Suppressor macrophage treated with lipopolysaccharide for 4 hours (primary cell): Measurements from ENCODE around the gene SLC35D2.
A peak's percentile ranks its signal among the peaks of the same experiment; 100 is the strongest.
"Not testable (repeated sequence)": the region's sequence is repeated elsewhere in the genome, so short reads cannot be mapped to it uniquely, and the experiment has no call there.

Experiments
- DNase-seq: peaks from one replicate; pipeline ENCODE4 v3.0.0-alpha.2; 2020

SLC35D2 gene

GRCh38 chr9:96350866-96351265, 32.6 kb downstream of the SLC35D2 start:
- no peak for DNase-seq

- DNase-seq: no peak
Measured at GRCh38 chr9:96348261-96348660, 35.2 kb downstream of the SLC35D2 start.

GRCh38 chr9:96345551-96345950, 38.0 kb downstream of the SLC35D2 start:
- no peak for DNase-seq

GRCh38 chr9:96344458-96345180, 38.9 kb downstream of the SLC35D2 start:
- peak; percentile 54 for DNase-seq

GRCh38 chr9:96343515-96344360, 39.8 kb downstream of the SLC35D2 start:
- DNase-seq: no peak

- DNase-seq: no peak
Measured at GRCh38 chr9:96342571-96343245, 40.8 kb downstream of the SLC35D2 start.

- DNase-seq: no peak
Measured at GRCh38 chr9:96340707-96341106, 42.8 kb downstream of the SLC35D2 start.

- DNase-seq: no peak
Measured at GRCh38 chr9:96338299-96338698, 45.2 kb downstream of the SLC35D2 start.

GRCh38 chr9:96333958-96334357, 49.6 kb downstream of the SLC35D2 start:
- no peak for DNase-seq

GRCh38 chr9:96331236-96331947, 52.1 kb downstream of the SLC35D2 start:
- no peak for DNase-seq

- DNase-seq: peak; percentile 77
Measured at GRCh38 chr9:96327694-96328352, 55.7 kb downstream of the SLC35D2 start.

GRCh38 chr9:96323169-96323568, 60.3 kb downstream of the SLC35D2 start:
- no peak for DNase-seq

- DNase-seq: not testable (repeated sequence)
Measured at GRCh38 chr9:96322736-96323135, 60.8 kb downstream of the SLC35D2 start.

- not testable (repeated sequence) for DNase-seq
Measured at GRCh38 chr9:96322210-96322609, 61.3 kb downstream of the SLC35D2 start.

GRCh38 chr9:96321515-96321914, 62.0 kb downstream of the SLC35D2 start:
- no peak for DNase-seq

GRCh38 chr9:96320749-96321280, 62.7 kb downstream of the SLC35D2 start:
- DNase-seq: no peak

- DNase-seq: peak; percentile 73
Measured at GRCh38 chr9:96318921-96319565, 64.5 kb downstream of the SLC35D2 start.

GRCh38 chr9:96317335-96317980, 66.1 kb downstream of the SLC35D2 start:
- DNase-seq: peak; percentile 68

GRCh38 chr9:96309850-96310249, 73.7 kb downstream of the SLC35D2 start:
- no peak for DNase-seq

- DNase-seq: not testable (repeated sequence)
Measured at GRCh38 chr9:96306958-96307357, 76.6 kb downstream of the SLC35D2 start.

GRCh38 chr9:96305171-96305570, 78.3 kb downstream of the SLC35D2 start:
- no peak for DNase-seq
